ENCODE measurements around the gene CNGA1.

CNGA1 gene

DNA sequence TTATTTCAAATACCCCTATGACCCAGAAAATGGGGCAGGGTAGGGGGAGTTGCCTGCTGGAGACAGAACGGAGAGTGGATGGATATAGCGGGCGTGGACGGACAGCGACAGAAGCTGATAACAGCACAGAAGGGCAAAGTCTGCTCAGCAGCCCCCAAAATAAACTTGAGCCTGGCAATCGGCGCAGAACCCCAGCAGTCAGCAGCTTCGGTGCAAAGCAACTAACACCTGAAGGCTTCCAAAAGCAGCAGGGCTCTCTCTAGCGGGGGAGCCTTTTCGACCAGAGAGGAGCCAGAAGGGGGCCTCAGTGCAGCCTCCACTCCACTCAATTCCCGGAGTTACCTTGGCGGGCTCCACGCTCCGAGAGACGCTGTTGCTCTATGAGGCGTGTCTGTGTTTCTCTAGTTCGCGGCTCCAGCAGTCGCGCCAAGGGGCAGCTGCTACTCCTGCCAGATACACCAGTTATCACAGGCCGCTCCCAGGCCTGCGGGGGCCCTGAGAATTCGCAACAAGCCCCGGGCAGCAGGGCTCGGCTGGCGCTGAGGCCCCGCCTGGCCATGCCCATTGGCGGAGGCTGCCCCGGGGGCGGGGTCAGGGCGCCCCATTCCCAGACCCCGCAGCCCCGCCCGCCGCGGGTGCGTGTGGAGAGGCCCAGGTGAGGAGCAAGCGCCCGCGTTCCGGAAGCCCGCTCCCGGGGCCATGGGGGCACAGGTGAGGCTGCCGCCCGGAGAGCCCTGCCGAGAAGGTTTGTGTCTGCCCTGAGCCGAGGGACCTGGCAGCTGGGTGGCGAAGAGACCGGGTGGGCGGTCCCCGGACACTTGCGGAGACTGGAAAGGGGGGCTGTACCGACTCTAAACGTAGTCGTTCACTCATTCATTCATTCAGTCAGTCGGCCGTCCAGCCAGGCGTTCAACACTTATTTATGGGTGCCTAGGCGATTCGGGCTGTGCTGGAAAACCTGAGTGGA, at the start of gene CNGA1, which contains the start of gene NIPAL1:
TSS of gene CNGA1 (minus strand) at position 541 of the 967 bp plus-strand sequence. CDS start 63,992 bp downstream, outside the sequence.
TSS of gene NIPAL1 (plus strand) at position 632 of the 967 bp plus-strand sequence. CDS start at position 700, 68 bp downstream.
- peak in 36 of 51 donors; percentile 4 to 68 (median 38) for DNase-seq

DNA sequence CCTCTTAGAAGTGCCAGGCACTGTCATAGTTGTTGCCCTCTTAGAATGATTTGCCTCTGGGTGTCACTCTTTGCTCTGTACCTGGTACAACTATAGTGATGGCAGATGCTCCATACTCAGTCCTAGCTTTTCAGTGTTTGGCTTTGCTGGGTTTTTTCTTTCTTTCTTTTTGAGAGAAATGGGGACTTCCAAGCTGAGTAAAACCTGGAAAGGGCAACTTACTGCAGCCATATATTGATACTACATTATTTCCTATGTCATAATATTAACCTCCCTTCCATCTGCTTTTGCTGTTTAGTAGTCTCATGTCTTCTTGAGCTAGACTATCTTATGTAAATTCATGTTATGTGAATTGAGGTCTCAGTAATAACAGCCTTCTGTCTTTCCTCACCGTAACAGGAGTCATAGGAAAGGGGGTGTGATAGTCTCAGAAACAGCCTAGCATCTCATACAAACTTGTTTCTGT, 49.1 kb upstream of the CNGA1 start:
- DNase-seq, result no peak

DNA sequence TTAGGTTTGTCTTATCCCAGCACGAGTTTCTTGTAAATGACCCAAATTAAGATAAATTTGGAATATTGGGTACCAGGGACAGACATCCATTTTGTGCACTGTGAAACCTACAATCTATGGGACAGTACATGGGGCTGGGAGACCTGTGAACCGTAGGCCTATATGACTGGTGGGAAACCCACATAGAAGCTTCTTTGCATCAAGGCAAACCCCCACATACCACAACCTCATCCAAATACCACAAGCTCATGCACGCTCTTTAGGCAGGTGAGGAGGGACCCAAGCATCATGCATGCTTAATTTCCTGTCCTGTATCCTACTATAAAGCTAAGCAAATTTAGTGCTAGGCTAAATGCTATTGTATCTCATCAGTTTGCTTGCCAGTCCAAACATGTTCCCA, 47.9 kb upstream of the CNGA1 start:
- no peak for DNase-seq

DNA sequence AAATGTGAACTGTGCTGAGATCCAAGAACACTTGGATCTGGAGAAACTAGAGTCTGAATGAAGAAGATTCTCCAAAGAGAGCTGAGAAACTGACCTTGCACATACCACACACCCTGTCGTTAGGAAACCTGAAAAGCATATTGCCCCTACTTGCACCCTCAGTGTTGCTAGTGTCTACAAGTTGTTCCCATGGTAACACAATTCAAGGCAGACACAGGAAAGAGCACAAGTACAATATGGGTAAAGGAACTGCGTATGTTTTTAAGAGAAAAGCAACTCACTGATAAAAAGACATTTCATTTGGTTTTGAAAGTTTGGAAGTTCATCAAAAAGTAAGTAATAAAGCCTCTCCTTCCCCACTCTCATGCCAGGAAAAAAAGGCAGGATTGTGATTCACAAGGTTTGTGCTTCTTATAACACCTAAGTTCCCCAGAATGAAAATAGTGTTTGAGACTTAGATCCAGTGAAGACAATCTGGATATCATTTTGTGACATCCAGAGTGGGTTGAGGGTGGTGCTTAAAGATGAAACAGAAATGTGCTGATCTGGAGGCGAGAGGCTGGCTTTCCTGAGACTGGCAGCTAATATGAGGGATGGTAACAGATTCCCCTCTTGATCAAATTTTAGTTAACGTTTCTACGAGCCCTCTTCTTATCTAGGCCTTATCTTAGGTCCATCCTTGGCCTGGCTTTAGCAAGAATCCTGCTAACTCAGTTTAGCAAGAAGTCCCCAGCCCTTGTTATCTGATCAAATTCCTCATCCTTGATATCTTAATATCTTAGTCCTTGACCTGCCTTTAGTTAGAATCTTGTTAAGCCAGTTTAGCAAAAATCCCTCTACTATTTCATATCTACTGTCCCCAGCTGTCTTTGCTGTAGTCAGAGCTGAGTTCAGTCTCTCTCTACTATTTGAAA, 42.4 kb upstream of the CNGA1 start:
- no peak for DNase-seq

DNA sequence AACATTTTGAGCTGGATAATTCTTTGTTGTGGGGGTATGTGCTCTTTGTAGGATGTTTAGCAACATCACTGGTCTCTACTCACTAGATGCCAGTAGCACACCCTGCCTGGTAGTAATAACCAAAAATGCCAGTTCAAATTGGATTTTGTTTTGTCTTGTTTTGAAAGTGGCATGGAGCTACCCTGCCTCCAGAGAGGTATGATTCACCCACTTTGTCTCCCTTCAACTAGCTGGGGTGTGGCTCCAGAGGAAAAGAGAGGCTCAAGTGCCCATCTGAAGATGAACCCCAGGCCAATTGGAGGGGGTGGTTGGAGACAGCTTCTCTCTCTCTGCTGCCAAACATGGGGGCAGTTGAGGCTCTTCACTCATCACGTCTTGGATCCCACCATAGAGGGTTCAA, 34.6 kb upstream of the CNGA1 start:
- DNase-seq, result no peak

DNA sequence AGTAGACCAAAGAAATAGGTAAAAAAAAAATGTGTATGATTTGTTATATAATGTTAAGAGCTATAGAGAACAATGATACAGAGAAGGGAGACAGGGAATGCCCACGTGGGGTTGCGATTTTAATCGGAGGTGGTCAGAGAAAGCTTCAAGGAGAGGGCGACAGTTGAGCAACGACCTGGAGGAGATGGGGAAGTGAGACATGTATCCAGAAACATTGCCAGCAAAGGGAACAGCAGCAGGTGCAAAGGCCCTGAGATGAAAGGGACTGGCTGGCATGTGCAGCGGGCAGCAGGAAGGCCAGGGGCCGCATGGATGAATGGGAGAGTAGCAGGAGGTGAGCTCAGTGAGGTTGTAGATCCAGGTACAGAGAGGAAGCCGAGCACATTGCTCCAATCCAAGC, 33.0 kb upstream of the CNGA1 start:
- no peak for DNase-seq

DNA sequence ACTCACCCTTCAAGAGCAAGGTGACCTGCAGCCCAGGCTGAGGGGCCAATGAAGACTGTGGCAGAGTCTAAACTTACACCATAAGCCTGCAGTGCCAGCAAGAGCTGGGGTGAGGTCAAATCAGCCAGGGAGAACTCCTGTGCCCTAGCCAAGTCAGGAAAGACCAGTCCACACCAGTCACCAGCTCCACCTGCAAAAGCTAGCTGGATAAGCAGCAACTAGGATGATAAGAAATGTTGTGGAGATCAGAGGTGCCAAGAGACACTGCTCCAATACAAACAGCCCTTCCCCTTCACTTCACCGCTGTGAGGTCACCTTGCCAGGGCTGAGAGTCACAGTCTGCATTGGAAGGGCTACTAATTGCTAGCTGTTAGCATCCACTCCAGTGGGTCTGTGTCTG, 31.4 kb upstream of the CNGA1 start:
- no peak for DNase-seq

DNA sequence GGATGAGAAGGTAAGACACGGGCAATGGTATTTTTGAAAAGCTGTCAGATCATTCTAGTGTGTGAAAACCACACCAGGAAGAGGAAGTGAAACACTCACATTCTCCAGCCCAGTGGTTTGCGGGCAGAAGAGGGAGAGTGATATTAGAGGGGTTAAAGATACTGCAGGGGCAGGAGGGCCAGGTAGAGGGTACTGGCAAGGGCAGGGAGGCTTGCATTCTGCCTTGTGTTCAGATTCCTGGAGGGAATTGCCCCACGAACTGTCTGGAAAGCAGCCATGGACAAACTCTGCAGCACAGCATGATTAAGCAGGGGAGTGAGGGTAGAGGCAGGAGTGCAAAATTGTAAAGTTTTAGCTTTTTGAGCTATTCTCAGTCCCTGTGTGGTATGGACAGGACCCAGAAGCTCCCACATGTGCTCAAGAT, 31.0 kb upstream of the CNGA1 start:
- no peak for DNase-seq

DNA sequence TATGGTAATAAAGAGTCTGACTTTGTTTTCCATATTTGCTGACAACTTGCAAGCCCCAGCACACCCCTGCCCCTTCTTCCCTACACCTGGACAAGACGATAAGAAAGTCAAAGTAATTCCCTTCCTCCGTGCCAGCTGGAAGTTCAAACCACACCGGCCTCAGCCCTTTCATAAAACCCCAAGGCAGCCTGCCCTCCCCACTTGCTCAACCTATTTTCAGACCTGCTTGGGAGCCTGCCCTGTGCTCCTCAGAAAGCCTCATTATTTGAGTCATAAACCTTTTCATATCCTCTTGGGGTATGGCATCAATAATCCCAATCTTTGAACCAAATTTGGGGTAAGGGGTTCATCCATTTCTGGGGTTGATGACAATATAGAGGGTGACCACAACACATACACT, 29.6 kb upstream of the CNGA1 start:
- DNase-seq, result no peak

DNA sequence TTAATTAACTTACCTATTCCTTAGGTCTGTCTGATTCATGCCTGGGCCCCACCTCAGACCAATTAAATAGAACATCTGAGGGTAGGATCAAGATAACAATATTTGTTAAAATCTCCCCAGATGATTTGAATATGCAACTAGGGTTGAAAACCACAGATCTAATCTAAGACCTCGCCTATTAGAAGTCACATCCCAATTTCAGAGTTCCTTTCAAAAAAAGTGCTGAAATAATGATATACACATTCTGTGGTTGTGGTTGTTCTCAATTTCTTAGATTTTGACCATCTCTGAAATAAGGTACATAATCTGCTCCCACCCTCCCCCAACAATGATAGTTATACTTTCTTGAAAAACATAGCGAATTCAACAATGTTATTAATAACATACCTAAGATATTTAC, 27.8 kb upstream of the CNGA1 start:
- DNase-seq, result no peak

DNA sequence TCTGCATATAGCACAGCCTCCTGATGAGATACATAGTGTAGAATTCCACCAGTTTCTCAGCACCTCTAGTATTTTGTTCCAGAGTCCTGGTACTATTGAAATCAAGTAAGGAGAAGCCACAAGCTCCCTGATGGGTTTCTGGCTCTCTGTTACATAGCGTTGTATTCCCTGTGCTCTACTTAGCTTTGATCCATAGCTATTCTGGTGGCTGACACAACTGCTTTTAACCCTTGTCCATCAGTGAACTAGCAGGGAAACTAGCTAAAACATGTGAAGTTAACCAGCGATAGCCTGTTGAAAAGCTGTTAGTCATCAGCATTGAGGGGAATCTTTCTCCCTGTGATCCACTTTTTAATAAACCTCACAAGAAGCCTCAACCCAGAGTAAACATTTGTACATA, 27.0 kb upstream of the CNGA1 start:
- no peak for DNase-seq

DNA sequence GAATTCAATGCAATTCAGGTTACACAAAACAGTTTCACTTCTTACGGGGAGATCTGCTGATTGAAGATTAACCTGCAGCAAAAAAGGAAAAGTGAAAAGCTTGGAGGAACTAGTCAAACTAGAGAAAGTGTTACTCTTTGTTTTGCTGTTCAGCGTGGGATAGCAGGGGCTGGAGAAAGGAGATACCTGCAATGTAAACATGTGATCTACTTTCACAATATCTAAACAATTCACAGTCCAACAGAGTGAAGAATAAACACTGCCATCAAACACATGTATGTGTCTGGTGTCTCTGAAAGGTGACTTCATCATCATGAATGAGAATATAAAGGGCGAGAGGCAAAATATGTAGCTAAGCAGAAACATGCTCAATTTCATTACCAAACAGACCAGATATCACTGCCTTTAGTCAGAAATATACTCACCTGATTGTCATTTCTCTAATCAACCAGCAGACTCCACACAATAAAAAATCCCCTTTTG, 26.5 kb upstream of the CNGA1 start:
- no peak for DNase-seq

DNA sequence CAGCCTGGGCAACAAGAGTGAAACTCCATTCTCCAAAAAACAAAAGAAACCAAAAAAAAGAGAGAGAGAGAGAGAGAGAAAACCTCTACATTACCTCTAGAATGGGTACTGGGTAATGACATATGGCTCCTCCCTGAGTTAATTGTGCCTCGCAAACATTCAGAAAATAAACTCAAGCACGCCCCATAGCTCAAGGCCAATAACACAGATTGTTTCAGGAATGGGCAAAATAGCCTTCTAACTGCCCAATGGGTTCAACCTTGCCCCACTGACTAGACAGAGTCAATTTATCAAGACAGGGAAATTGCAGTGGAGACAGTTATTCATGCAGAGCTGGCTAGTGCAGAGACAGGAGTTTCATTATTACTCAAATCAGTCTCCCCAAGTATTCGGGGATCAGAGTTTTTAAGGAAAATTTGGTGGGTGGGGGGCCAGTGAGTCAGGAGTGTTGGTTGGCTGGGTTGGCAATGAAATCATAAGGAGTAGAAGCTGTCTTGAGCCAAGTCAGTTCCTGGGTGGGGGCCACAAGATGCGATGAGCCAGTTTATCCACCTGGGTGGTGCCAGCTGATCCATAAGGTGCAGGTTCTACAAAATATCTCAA, 25.2 kb upstream of the CNGA1 start:
- DNase-seq, result no peak

DNA sequence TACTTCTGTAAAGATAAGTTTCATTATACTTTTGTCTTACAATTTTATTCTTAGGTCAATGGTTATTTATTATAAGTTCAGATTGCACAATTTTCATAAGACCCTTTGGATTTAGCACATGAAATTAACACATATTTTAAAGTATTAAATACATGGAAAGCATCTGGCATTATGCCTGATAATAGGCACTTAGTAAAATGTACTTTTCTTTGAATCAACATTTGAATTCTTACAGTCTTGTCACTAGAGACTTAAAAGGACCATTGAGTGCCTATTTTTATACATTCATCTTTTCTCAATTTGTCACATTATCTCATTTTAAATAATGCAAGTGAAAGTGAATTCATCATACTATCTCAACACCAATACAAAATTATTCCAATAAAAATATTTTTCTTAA, 23.1 kb upstream of the CNGA1 start:
- no peak for DNase-seq

DNA sequence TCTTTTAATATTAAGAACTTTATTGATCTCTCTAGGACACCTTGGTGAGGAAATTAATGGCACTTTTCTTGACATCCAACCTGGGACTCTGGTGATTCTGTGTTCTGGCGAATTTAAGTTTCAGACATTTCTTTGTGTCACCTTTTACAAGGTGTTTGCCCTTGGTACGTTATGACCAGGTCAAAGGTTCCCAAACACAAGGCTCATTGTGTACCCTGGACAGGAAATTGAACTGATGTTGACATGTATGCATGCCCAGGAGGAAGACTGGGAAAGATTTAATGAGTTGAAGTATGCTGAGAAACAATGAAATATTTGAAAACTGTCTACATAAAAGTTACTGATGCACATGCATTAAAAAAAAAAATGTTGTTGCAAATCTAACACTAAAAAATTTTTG, 22.2 kb upstream of the CNGA1 start:
- no peak for DNase-seq

DNA sequence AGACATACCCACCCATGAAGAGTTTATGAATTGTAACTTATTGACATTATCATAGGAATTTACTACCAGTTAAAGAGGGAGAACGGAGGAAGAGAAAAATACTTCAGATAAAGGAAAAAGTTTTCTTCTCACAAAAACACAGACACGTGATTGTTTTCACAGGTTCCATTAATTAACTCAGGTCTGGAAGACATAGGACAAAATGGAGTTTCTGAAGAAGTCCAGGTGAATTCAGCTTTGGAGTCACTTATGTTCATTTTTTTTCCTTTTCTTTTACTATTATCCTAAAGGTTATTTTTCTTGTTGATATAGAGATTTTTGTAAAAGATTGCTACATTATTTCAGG, 20.6 kb upstream of the CNGA1 start:
- no peak for DNase-seq

DNA sequence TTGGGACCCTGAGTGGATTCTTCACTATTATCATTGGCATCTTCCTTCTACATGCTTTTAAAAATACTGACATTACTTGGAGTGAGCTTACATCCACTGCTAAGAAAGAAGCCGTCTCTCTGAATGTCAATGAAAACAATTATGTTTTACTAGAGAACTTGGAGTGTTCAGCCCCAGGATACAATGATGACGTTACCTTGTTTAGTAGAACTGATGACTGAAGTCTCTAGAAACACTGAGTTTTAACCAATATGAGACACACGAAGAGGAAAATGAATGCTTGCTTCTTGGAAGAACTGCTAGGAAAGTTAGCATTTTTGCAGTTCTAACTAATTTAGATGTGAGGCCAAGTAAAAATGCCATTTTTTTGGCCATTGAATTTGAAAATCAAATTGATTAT, 19.5 kb upstream of the CNGA1 start:
- no peak for DNase-seq

DNA sequence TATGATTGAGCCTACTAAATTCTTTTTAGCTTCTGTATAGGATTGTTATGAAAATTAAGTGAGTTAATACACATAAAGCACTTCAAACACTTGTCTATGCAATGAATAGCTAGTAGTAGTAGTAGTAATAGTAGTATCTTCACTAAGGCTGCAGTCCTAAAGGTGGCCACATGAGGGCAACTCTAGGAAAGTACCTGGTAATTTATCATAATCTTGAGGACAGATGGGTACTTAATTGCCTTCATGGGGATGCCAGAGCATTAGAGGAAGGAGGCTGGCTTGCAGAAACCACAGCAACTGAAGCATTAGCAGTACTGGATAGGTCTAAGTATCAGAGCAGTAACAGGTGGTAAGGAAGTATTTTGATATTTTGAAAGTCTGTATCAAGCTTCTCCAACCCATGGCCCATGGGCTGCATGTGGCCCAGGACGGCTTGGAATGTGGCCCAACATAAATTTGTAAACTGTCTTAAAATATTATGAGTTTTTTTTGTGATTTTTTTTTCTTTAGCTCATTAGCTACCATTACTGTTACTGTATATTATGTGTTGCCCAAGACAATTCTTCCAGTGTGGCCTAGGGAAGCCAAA, 17.4 kb upstream of the CNGA1 start:
- DNase-seq, result no peak

DNA sequence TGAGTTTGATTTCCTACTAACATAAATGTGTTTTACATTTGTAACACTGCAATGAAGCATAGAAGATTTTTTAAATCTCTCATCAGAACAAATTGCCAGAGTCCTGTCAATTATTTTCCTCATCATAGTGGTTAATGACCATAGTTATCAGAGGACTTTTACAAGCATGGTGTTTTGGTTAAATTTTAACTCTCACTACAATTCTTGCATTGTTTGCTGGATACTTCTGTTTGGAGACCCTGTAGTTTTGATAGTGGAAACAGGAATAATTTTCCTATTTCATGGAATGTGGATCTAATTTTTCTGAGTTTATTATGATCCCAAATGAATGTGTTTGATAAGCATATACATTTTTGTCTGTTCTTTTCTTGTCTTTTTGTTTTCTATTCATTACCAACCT, 16.9 kb upstream of the CNGA1 start:
- no peak for DNase-seq

DNA sequence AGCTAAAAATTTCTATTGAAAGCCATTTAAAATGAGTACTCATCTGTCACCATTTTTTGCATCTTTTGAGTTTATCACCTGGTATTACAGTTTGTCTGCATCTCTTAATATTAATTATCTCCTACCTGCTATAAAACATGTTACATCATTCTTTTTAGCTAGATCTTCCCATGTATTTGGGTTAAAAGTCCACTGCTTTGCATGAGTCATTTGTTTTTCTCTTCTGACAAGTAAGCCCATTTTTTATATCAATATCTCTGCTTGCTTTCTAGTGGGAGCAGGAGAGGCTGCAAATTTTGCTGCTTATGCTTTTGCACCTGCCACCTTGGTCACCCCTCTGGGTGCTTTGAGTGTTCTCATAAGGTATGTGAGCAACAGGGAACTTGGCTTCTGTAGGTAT, 16.2 kb upstream of the CNGA1 start:
- DNase-seq, result no peak

Data from hypothalamus (tissue), 51 donors.